ENCODE results near the gene DIS3L2. TPM values are rescaled to one million over a fixed set of nuclear protein-coding genes. Genes with fewer than 3 reads are reported as not detected.
A peak's percentile ranks its signal among the peaks of the same experiment; 100 is the strongest.

The DIS3L2 gene
- polyA plus RNA-seq, 1 experiment: 8.2 TPM

DNA sequence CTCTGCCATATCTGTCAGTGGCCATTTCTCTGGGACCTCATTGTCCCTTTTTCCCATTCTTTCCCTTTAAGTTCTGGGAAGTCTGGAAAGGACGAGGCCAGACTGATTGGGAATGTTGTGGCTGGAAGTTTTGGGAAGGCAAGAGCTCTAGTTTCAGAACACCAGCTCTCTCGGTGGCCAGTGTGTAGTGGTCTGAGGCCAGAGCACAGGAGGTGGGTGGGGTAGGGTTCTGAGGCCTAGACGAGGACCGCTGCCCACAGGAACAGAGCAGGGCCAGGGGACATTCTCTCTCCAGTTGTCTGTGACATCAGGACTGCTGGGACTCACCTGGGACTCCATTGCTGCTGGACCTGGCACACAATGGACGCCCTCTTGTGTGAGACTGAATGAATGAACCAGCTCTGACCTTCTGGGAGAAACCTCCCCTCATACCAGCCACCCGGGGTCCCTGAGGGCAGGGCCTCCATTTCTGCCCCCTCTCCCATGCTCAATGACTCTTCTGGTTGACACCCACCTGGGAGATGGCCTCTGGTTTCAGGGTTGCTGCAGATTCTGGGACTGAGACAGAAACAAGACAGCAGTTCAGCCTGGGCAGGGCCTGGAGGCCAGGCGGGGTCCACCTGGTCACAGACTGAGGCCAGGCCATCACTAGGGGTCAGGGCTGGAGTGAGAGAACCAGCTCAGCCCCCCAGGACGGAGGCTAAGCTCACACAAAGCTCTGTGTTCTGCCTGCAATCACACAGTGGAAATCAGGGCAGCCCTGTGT, 26.9 kb upstream of the DIS3L2 start:
- H3K27ac ChIP-seq (ENCODE audit: low read depth, low read length): peak overlapping the region; percentile 11
- POLR2A ChIA-PET: no interaction called here
- CTCF ChIA-PET: interaction anchor here (0.8 kb wide), 1 partner anchor 33 kb away, joined by 3 read pairs; no protein-coding TSS in a partner anchor

DNA sequence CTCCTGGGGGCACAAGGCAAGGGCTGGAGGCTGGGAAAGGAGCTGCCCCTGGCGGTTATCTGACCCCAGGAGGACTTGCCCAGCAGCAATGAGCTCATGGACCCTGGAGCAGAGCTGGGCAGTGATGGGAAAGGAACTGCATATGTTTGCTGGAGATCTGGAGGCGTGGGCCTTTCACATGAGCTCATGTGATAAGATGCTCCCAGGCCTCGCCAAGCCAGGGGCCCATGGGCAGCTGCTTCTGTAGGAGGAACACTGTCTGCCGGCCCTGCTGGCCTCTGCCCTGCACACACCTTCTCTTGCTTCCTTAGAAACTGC, 26.3 kb upstream of the DIS3L2 start:
- DNase-seq (ENCODE audit: low read depth, low spot score): no peak
- TF ChIP-seq, protein P1, sequence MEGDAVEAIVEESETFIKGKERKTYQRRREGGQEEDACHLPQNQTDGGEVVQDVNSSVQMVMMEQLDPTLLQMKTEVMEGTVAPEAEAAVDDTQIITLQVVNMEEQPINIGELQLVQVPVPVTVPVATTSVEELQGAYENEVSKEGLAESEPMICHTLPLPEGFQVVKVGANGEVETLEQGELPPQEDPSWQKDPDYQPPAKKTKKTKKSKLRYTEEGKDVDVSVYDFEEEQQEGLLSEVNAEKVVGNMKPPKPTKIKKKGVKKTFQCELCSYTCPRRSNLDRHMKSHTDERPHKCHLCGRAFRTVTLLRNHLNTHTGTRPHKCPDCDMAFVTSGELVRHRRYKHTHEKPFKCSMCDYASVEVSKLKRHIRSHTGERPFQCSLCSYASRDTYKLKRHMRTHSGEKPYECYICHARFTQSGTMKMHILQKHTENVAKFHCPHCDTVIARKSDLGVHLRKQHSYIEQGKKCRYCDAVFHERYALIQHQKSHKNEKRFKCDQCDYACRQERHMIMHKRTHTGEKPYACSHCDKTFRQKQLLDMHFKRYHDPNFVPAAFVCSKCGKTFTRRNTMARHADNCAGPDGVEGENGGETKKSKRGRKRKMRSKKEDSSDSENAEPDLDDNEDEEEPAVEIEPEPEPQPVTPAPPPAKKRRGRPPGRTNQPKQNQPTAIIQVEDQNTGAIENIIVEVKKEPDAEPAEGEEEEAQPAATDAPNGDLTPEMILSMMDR (IDR thresholded peaks at IDR 0.05; ENCODE audit: low read depth, low read length): no peak
- ChIA-PET POLR2A (no interaction called here), CTCF (interaction anchor here (0.8 kb wide), 1 partner anchor 34 kb away, joined by 3 read pairs; no protein-coding TSS in a partner anchor)
- no peak overlapping the region for H3K4me3 ChIP-seq (ENCODE audit: low read depth, low read length)
- H3K27ac ChIP-seq (ENCODE audit: low read depth, low read length): peak overlapping the region; percentile 11
- H3K27me3 ChIP-seq (ENCODE audit: control insufficient read depth, insufficient read depth, low read length): peaks cover 29% of the 10 kb centered on the region
- no peaks in the 10 kb centered on the region; the same call in 1 of the 2 replicates for H3K9me3 ChIP-seq (ENCODE audit: control insufficient read depth, insufficient read depth, low read length)

More for the DNA sequence above, 26.9 kb upstream of the DIS3L2 start:
- Histone ChIP-seq H3K9me3 (ENCODE audit: control insufficient read depth, insufficient read depth, low read length) (no peaks in the 10 kb centered on the region; the same call in 1 of the 2 replicates), H3K4me3 (ENCODE audit: low read depth, low read length) (no peak overlapping the region), H3K27me3 (ENCODE audit: control insufficient read depth, insufficient read depth, low read length) (peaks cover 34% of the 10 kb centered on the region)
- DNase-seq (ENCODE audit: low read depth, low spot score): no peak
- TF ChIP-seq, protein P1 (IDR thresholded peaks at IDR 0.05; ENCODE audit: low read depth, low read length): no peak

DNA sequence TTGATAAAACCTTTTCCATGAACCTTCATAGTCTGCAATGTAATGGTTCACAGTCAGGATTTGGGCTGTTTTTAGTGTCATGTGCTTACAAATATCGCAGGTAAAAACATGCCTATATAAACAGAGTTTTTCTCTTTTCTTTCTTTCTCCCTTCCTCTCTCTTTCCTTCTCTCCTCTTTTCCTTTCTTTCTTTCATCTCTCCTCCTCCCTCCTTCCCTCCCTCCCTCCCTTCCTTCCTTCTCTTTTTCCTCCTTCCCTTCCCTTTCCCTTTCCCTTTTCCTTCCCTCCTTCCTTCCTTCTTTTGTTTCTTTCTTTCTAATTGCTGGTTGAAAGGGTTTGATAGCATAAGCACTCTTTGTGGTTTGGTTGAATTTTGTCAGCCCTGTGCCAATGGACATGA, 25.7 kb upstream of the DIS3L2 start:
- Histone ChIP-seq H3K4me3 (ENCODE audit: low read depth, low read length) (no peak overlapping the region), H3K27ac (ENCODE audit: low read depth, low read length) (no peak overlapping the region), H3K27me3 (ENCODE audit: control insufficient read depth, insufficient read depth, low read length) (peaks cover 27% of the 10 kb centered on the region), H3K9me3 (ENCODE audit: control insufficient read depth, insufficient read depth, low read length) (no peaks in the 10 kb centered on the region; the same call in 1 of the 2 replicates)
- no peak for DNase-seq (ENCODE audit: low read depth, low spot score)
- TF ChIP-seq, protein P1 (IDR thresholded peaks at IDR 0.05; ENCODE audit: low read depth, low read length): no peak
- CTCF ChIA-PET: no interaction called here
- POLR2A ChIA-PET: no interaction called here

DNA sequence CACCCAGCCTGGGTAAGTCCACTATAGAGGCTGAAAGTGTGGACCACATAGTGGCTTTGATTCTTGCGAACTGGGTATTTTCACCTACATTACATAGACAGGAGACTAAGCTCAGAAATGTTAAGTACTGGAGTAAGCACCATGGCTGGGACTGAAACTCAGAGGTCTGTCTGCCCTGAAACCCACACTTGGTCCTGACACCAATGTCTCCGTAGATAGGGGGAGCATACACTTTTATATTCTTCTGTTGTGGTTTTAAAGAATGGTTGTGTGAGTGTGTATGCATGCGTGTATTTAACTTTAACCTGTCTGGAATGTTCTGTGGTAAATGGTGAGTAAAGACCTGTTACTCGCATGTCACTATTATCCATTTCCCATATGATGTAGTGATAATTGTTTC, 25.0 kb upstream of the DIS3L2 start:
- TF ChIP-seq, protein P1 (IDR thresholded peaks at IDR 0.05; ENCODE audit: low read depth, low read length): no peak
- Histone ChIP-seq H3K27me3 (ENCODE audit: control insufficient read depth, insufficient read depth, low read length) (peaks cover 27% of the 10 kb centered on the region), H3K4me3 (ENCODE audit: low read depth, low read length) (no peak overlapping the region), H3K9me3 (ENCODE audit: control insufficient read depth, insufficient read depth, low read length) (no peaks in the 10 kb centered on the region; the same call in 1 of the 2 replicates), H3K27ac (ENCODE audit: low read depth, low read length) (no peak overlapping the region)
- POLR2A ChIA-PET: no interaction called here
- DNase-seq (ENCODE audit: low read depth, low spot score): no peak
- CTCF ChIA-PET: interaction anchor here (1.4 kb wide), 1 partner anchor 11 kb away, joined by 5 read pairs; no protein-coding TSS in a partner anchor

DNA sequence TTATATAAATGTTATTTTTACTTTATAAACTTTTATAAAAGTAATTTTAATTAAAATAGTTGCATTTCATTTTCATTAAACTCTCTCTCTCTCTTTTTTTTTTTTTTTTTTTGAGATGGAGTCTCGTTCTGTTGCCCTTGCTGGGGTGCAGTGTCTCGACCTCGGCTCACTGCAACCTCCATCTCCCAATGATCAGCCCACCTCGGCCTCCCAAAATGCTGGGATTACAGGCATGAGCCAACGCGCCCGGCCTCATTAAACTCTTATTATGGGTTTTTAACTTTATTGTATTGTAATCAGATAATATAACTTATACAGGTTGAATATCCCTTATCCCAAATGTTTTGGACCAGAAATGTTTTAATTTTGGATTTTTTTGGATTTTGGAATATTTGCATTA, 24.5 kb upstream of the DIS3L2 start:
- TF ChIP-seq, protein P1 (IDR thresholded peaks at IDR 0.05; ENCODE audit: low read depth, low read length): no peak
- Histone ChIP-seq H3K27ac (ENCODE audit: low read depth, low read length) (no peak overlapping the region), H3K9me3 (ENCODE audit: control insufficient read depth, insufficient read depth, low read length) (no peaks in the 10 kb centered on the region; the same call in 1 of the 2 replicates), H3K27me3 (ENCODE audit: control insufficient read depth, insufficient read depth, low read length) (peaks cover 23% of the 10 kb centered on the region), H3K4me3 (ENCODE audit: low read depth, low read length) (no peak overlapping the region)
- ChIA-PET POLR2A (no interaction called here), CTCF (interaction anchor here (1.4 kb wide), 1 partner anchor 12 kb away, joined by 5 read pairs; no protein-coding TSS in a partner anchor)
- DNase-seq (ENCODE audit: low read depth, low spot score): no peak

All from AG04450 (cell line).